ENCODE data around the gene CELF2.

The CELF2 gene

GRCh38 chr10:11330383-11331045 lies 312.8 kb downstream of the CELF2 start:
- no peak for TF ChIP-seq CTCF (IDR thresholded peaks at IDR 0.05; ENCODE audit: insufficient read depth, low read depth, low read length, missing control alignments)
- no peak for DNase-seq (ENCODE audit: low read depth)
- no peak overlapping the region for H3K4me3 ChIP-seq (ENCODE audit: low read length)

GRCh38 chr10:11331046-11331577 lies 313.4 kb downstream of the CELF2 start:
- DNase-seq (ENCODE audit: low read depth) = no peak
- no peak overlapping the region for H3K4me3 ChIP-seq (ENCODE audit: low read length)
- no peak for TF ChIP-seq CTCF (IDR thresholded peaks at IDR 0.05; ENCODE audit: insufficient read depth, low read depth, low read length, missing control alignments)

GRCh38 chr10:11331726-11332125 lies 314.1 kb downstream of the CELF2 start:
- TF ChIP-seq CTCF (IDR thresholded peaks at IDR 0.05; ENCODE audit: insufficient read depth, low read depth, low read length, missing control alignments) = no peak
- no peak for DNase-seq (ENCODE audit: low read depth)
- no peak overlapping the region for H3K4me3 ChIP-seq (ENCODE audit: low read length)

- no peak for DNase-seq (ENCODE audit: low read depth)
- no peak for TF ChIP-seq CTCF (IDR thresholded peaks at IDR 0.05; ENCODE audit: insufficient read depth, low read depth, low read length, missing control alignments)
- no peak overlapping the region for H3K4me3 ChIP-seq (ENCODE audit: low read length)
These were observed 315.2 kb downstream of the CELF2 start for GRCh38 chr10:11332846-11333245.

GRCh38 chr10:11334436-11334835 lies 316.8 kb downstream of the CELF2 start:
- no peak overlapping the region for H3K4me3 ChIP-seq (ENCODE audit: low read length)
- TF ChIP-seq CTCF (IDR thresholded peaks at IDR 0.05; ENCODE audit: insufficient read depth, low read depth, low read length, missing control alignments) = no peak
- no peak for DNase-seq (ENCODE audit: low read depth)

GRCh38 chr10:11335167-11335652 lies 317.5 kb downstream of the CELF2 start:
- TF ChIP-seq CTCF (IDR thresholded peaks at IDR 0.05; ENCODE audit: insufficient read depth, low read depth, low read length, missing control alignments) = no peak
- DNase-seq (ENCODE audit: low read depth) = no peak
- no peak overlapping the region for H3K4me3 ChIP-seq (ENCODE audit: low read length)

Measured in epithelial cell of esophagus (primary cell).